NCI-H460 (cell line): ENCODE measurements around the gene SUPT7L. TPM values are rescaled to one million over a fixed set of nuclear protein-coding genes. Genes with fewer than 3 reads are reported as not detected.
"Not testable (repeated sequence)": the region's sequence is repeated elsewhere in the genome, so short reads cannot be mapped to it uniquely, and the experiment has no call there.

ENCODE experiments used
- DNase-seq: peaks from one replicate; pipeline ENCODE4 v3.0.0-alpha.2; 2016; ENCODE audit warnings: low read depth; ENCODE audit errors: extremely low read depth
- total RNA-seq: library from RNA; depleted of rRNA; stranded (reverse); fragments of >200 nt; shearing (Covaris generic); gene quantifications from 2 replicates; pipeline ENCODE4 v1.2.3, GENCODE V29; 2014

Gene SUPT7L
- total RNA-seq, 1 experiment from 2014 or later, result 42.2 TPM

DNA sequence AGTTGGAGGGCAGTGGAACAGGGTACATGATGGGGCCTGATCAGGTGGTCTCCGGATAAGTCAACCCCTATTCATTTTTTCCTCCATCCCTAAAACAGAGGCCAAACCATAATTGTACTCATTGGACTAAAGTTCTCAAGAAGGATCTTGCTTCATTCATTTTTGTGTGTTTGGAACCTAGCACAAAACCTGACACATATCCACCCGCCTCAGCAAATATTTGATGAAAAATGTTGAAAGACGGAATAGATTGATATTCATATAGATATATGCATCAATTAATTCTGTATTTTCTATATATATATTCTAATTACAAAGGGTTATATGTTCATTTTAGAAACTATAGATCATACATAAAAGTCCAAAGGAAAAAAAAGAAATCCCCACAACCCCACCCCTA, 22.2 kb upstream of the SUPT7L start:
- DNase-seq, result no peak

DNA sequence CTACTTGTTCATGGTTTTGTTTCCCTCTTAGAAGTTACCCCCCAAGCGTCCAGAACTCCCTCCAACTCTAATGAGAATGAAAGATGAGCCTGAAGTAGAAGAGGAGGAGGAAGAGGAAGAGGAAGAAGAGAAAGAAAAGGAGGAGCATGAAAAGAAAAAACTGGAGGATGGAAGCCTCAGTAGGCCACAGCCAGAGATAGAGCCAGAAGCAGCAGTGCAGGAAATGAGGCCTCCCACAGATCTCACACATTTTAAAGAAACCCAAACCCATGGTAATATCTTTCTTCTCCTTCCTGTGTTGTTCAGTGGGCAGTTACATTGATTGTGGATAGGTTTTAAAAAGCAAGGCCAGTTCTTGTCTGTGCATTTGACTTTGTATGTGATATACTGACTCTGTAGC, 21.6 kb upstream of the SUPT7L start:
- DNase-seq, result not testable (repeated sequence)

DNA sequence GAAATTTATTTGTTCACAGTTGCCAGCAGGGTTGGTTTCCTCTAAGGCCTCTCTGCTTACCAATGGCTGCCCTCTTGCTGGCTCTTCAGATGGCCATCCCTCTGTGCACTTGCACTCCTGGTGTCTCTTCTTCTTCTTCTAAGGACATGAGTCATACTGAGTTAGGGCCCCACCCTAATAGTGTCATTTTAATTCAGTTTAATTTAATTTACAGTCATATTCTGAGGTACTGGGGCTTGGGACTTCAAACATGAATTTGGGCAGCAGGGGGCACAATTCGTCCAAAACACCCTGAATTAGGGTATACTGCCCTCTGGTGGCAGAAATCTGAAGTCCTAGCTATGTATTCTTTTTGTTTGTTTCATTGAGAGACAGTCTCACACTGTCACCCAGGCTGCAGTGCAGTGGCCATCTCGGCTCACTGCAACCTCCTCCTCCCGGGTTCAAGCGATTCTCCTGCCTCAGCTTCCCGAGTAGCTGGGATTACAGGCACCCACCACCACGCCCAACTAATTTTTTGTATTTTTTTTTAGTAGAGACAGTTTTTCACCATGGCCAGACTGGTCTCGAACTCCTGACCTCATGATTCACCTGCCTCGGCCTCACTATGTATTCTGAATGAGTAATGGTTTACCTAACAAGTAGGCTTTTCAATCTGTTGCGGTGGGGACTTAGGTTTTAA, 20.1 kb upstream of the SUPT7L start:
- DNase-seq, result peak; percentile 95

DNA sequence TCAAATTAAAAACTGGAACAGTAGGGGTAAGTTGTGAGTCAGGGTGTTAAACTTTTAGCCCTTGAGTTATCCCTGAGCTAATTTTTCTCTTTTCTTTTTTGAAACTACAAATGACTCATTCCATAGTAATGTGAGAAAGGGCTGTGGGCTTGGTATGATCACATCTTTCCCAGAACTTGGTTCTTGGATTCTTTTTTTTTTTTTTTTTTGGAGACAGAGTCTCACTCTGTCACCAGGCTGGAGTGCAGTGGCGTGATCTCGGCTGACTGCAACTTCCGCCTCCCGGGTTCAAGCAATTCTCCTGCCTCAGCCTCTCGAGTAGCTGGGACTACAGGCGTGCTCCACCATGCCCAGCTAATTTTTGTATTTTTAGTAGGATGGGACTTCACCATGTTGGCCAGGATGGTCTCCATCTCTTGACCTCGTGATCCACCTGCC, 18.9 kb upstream of the SUPT7L start:
- DNase-seq, result not testable (repeated sequence)

DNA sequence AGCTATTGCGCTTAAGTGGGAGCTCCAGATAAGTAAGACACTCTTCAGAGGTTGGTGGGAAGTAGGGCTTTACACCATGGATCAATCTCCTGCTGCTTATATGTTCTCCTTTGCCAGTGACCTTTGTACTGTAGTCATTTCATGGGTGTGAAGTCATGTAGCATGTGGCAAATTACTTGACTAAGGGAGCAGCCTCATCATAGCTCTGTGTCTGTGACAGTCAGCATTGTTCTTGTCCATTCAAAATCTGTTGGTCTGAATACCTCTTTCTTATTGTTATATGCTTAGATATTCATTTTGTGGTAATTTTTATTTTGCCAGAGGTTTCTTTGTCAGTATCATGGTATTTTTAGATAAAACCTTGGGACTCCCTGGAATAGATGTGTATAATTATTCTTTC, 18.4 kb upstream of the SUPT7L start:
- DNase-seq, result no peak

DNA sequence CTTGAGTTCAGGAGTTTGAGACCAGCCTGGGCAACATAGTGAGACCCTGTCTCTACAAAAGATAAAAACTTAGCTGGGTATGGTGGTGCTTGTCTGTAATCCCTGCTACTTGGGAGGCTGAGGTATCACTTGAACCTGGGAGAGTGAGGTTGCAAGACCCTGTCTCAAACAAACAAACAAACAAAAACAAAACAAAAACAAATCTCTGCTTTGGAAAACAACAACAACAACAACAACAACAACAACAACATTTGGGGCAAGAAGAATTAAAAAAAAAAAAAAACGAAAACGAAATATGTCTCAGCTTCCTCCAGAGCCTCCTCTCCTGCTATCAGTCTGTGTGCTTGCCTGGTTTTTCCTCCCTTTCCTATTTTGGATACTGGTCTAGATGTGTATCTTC, 17.2 kb upstream of the SUPT7L start:
- no peak for DNase-seq

DNA sequence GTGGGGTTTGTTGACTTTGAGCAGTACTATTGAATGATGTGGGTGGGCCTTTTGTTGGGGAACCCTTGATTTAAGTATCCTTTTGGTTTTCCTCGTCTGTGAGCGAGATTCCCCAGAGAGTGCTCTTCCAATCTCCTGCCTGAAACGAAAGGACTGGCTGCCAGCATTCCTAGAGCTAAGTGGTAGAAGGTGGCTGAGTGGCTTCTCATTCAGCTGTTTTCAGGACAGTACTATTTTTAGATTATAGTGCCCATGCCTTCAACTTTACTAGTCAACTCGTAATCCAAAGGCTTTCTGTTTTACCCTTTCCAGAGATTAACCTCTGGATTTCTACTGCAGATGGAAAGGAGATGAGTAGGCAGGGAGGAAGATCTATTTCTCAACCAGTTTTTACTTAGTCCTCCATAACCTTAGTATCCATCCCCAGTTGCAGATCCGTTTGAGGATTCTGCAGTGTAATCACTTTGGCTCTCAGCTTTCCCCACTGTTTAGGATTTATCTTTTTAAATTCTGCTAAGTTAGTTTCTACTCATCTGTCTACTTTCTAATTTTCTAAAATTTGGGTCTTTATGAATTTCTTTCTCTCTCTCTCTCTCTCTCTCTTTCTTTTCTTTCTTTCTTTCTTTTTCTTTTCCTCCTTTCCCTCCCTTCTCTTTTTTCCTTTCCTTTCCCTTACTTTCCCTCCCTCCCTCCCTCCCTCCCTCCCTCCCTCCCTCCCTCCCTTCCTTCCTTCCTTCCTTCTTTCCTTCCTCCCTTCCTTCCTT, 9.5 kb upstream of the SUPT7L start:
- DNase-seq, result no peak

DNA sequence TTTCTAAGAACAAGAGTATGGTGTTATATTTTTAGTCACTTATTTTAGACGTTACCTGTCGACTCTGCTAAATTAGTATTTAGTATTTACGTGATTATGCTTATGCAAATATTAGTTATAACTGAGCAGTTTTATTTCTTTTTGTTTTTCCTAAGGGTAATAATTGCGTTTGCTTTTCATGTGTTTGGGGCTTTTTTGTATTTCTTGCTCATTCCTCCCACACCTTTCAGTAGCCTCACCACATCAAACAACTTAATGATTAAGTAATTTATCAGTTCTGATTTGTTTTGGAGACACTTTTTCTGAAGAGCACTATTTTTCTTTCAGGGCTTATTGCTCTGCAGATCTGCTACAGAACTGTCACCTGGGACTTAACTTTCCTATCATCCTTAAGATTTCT, 7.8 kb upstream of the SUPT7L start:
- no peak for DNase-seq

DNA sequence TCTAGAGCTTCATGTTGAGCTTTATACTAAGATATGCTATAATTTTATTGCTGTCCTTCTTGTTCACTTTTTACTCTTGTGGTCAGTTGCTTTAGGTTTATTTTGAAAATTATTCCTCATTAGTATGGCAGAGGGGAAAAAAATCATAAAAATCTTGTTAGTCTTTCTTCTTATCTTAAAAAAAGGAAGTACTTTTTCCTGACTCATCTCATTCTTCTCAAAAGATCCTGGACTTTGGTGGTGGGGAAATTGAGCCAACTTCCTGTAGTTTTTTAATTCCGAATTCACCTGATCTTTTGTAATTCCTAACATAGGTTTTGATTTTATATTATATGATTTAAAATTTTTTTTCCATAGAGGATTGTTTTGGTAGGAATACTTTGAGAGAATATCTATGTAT, 4.0 kb upstream of the SUPT7L start:
- no peak for DNase-seq

DNA sequence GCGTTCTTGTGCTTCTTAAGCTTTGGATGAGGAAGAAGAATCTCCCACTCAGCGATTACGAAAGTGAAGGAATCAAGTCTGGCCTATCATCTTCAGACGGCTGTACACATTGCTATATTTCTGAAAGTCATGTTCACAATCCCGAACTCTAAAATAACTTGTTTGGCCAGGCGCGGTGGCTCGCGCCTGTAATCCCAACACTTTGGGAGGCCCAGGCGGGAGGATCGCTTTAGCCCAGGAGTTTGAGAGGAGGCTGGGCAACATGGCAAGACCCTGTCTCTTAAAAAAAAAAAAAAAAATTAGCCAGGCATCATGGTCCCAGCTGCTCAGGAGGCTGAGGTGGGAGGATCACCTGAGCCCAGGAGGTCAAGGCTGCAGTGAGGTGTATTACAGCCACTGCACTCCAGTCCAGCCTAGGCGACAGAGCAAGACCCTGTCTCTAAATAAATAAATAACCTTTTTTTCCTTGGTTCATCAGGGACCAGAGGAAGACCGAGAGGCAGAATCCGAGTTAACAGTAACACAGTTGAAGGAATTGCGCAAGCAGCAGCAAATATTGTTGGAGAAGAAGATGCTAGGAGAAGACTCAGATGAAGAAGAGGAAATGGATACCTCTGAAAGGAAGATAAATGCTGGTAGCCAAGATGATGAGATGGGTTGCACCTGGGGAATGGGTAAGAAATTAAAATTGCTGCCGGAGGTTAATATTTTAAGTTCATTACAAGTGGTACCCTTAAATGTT, 1.4 kb upstream of the SUPT7L start:
- DNase-seq, result no peak

DNA sequence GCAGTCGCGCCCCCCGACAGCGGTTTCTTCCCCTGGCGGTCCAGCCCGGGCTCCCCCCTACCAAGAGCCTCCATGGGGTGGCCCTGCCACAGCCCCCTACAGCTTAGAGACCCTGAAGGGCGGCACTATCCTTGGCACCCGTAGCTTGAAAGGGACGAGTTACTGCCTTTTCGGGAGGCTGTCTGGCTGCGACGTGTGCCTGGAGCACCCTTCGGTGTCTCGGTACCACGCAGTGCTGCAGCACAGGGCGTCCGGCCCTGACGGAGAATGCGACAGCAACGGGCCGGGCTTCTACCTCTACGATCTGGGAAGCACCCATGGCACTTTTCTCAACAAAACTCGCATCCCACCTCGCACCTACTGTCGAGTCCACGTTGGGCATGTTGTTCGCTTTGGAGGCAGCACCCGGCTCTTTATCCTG, 750 bp upstream of the SUPT7L start:
- DNase-seq, result no peak

DNA sequence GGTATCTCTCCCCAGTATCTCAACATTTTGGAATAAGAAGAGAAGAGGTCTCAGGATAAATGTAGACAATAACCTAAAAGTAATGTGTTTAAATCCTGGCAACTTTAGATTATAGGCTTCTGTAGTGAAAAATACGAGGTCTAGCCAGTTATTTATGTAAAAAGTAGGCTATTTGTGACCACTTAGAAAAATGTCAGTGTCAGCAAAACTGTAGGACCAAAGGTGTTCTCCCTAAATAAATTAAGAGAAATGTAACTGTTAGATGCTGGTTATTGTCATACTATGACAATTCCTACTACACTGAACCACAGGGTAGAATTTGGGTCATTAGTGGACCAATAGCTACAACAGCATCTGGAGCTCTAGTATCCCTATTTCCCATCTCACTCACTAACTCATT, 2.0 kb downstream of the SUPT7L start:
- DNase-seq, result no peak

DNA sequence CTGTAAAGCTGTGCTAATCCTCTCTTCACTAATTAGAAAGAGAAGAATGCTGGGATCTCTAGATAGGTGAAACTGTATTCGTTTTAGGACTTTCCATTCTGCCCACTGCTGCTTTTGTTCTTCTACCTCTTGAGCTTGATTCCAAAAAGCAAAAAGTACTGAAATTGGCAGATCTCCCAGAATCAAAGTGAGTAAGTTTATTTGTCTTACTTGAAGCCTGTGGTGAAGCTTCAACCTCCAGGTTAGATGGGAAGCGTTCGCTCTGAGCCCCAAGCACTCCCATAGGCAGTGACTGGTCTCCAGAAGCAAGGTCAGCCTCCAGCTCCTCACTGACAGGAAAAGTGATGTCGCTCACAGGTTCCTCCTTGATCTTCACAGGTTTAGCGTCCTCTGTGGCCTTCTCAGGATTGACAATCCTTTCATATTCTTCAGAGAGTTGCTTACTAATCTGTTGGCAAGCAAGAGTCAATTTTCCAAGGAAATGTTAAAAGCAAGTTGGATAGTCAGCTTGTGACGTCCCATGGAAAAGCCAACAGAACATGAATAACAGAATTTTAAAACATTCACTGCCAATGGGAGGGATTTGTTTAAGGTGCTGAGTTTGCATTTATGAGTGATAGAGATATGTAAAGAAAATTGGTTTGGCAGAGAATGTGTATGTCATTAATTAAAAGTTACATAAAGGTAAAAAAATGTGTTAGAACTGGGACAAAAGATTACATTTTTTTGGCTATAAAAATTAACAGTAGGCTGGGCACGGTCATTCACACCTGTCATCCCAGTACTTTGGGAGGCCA, 8.1 kb downstream of the SUPT7L start:
- DNase-seq, result no peak

DNA sequence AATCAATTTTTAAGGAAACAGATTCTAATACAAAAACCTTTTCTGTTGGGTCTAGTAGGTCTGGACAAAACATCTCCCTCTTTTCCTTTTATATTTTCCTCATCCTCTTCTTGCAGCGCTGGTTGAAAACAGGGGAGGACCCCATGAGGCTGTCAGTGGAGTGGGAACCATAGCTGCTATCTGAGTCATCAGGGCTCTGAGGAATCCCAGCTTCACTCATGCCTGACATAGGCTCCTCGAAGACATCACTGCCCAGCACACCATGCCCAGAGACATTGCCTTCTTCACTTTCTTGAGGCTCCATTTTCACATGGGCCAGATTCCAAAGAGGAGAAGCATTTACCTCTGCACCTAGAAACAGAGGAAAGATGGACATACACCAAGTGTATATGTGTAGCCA, 10.0 kb downstream of the SUPT7L start:
- no peak for DNase-seq

DNA sequence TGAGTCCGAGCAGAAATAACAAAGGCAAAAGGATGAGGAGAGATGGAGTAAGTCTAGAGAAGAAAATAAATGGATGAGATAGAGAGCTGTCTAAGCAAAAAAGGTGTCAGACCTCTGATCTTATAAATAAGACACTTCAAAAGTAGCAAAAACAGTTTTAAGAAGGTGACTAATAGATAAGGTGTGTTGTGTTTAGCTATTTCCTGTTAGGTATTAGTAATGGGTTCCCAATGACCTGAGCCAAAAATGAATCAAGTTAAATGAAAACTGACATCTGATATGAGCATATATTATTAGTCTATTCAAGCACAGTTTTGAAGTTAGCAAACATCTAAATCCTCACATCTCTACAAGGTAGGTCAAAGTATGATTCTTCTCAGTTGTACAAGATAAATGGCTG, 10.6 kb downstream of the SUPT7L start:
- DNase-seq, result no peak

DNA sequence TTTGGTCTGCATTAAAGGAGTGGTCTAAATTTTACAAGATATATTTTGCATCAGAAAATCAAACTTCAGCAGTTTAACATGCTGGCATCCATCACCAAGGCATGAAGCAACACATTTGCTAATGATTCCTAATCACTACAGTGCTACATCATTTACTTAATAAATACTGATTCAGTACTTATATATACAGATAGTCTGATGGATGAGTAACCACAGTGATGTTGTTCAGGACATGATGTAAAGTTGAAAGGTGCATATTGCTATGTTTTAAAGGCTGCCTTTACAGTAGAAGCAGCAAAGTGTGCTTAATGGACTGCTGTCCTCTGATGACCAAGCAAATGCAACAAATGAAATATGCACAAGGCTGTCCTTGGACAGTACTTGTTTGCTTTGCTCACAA, 11.1 kb downstream of the SUPT7L start:
- no peak for DNase-seq

DNA sequence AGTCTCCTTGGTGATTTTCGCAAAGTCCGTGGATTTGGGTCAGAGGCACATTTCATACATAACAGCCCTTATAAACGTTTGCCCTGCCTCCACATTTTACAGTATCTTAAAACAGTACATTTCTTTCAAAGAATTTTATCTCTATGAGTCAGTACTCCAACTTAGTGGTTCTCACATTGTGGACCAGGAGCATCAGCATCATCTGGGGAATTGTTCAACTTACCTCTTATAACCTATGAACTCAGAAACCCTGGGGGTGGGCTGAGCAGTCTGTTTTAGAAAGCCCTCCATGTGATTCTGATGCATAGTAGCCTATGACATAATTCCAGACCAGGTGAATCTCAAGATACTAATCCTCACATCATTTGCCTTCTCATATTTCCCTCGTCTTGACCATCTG, 12.4 kb downstream of the SUPT7L start:
- no peak for DNase-seq

DNA sequence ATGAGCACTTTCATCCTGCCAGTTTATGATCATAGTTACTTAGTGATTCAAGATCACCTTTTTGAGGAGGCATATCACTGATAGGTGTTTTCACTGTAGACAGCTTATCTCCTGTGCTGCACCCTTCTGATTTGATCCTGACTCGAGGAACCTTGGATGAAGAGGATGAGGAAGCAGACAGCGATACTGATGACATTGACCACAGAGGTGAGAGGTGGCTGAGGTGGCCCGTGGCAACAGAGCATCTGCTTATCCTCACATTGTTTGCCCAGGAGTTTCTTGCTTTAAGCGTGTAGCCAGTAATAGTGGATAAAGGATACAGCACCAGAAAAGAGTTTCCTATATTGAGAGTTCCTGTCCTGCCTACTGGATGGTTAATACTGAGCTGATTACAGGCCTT, 15.7 kb downstream of the SUPT7L start:
- no peak for DNase-seq

DNA sequence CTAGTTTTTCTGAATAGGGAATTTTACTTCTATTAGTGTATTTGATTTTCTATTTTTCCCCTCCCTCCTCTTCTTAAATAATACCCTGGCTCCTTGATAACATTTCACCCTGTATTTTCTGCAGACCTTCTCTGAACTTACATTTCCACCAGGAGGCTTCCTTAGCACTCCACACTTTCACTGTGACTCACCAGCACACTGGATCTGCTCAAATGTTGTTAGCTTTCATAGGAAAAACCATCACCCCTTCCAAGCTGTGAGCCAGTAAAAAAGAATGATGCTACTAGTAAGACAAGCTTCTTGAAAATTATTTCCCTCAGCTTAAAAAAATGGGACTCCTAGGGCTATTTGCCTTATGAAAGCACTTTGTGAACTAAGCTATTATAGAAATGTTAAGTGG, 16.1 kb downstream of the SUPT7L start:
- DNase-seq, result no peak

DNA sequence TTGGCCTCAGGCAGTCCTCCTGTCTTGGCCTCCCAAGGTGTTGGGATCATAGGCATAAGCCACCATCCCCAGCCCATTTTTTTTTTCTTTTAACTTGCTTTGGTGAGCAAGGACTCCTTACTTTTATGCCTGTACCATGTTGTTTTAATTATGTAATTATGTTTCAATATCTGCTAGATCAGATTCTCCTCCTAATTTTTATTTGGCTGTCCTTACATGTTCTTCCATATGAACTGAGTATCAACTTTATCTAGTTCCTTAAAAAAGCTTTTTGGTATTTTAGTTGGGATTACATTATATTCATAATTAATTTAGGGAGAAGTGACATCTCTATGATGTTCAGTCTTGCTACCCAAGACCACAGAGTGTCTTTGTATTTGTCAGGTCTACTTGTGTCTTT, 18.2 kb downstream of the SUPT7L start:
- DNase-seq, result no peak

DNA sequence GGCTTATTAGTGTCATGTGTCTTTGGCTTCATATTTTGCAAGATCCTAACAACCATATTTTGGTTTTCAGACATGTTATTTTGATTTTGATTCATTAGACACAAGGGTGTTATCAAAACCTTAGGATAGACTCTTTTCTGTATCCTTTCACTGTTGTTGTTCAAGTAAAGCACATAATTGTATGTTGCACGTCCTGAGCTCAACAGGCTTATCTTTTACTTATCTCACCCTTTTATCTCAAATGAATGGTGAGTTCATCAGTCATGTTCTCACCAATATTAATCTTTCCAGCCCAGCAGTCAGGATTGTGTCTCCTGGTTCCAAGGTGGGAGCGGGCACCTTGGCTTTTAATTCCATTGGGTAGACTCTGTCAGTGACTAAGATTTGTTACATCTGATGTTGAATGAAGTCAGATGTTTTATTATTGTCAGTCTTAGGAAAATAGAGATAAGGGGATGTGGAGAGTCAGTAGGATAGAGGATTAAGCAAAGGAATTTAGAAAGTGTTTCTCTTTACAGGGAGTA, 22.6 kb downstream of the SUPT7L start:
- no peak for DNase-seq
